Endothelial cell of umbilical vein (primary cell): ENCODE measurements around the gene CACNA1E. TPM values are rescaled to one million over a fixed set of nuclear protein-coding genes. Genes with fewer than 3 reads are reported as not detected.

Source experiments
- BruUV-seq: library from RNA; stranded (reverse); fragments of 400-500 nt; replicated peaks from 2 replicates; lab custom pipeline; 2021; lab: Mats Ljungman, UMichigan
- CTCF ChIA-PET: fragments of 300-600, 350-600 bp; sonication (Branson Sonifier 250); formaldehyde crosslinking; loops from one replicate; lab custom pipeline; 2021; ENCODE audit warnings: antibody characterized with exemption, inconsistent platforms; lab: Charles Lee
- POLR2A ChIA-PET: fragments of 300-600, 350-600 bp; sonication (Branson Sonifier 250); formaldehyde crosslinking; loops from one replicate; lab custom pipeline; 2021; ENCODE audit warnings: antibody characterized with exemption, inconsistent platforms; lab: Charles Lee
- DNase-seq: peaks from one replicate; pipeline ENCODE4 v3.0.0-alpha.2; 2011; ENCODE audit warnings: low read depth, low spot score
- FAIRE-seq: peaks from 2 replicates; lab custom pipeline; 2011; peaks lifted over from hg19 to GRCh38; lab: Jason Lieb, UNC
- H2AFZ ChIP-seq: 2 replicates; pipeline ENCODE4 v1.6.0; 2012; ENCODE audit warnings: low read depth, low read length, control low read depth, inconsistent platforms
- H3K27ac ChIP-seq: 2 replicates; pipeline ENCODE4 v1.5.1; 2011; ENCODE audit warnings: low read depth, mild to moderate bottlenecking, control low read depth, low read length, moderate library complexity; ENCODE audit not compliant: insufficient read depth
- H3K27me3 ChIP-seq, 2 experiments: 2 replicates each; pipeline versions ENCODE4 v1.6.0 to v1.6.1; 2011; ENCODE audit warnings: low read length in 2 of 2, mixed read lengths in 1 of 2; ENCODE audit not compliant: control insufficient read depth in 2 of 2, insufficient read depth in 2 of 2
- H3K36me3 ChIP-seq, 2 experiments: 2 replicates in 1 of 2; 3 replicates in 1 of 2; pipeline ENCODE4 v1.5.1; 2011; ENCODE audit warnings: low read length in 2 of 2, mild to moderate bottlenecking in 1 of 2, moderate library complexity in 1 of 2; ENCODE audit not compliant: control insufficient read depth in 2 of 2, insufficient read depth in 2 of 2; ENCODE audit errors: extremely low read depth in 1 of 2
- H3K4me1 ChIP-seq: 3 replicates; pipeline ENCODE4 v1.5.1; 2011; ENCODE audit warnings: mild to moderate bottlenecking, low read length; ENCODE audit not compliant: control insufficient read depth, insufficient read depth; ENCODE audit errors: extremely low read depth
- H3K4me2 ChIP-seq: 2 replicates; pipeline ENCODE4 v1.6.1; 2011; ENCODE audit warnings: low read length, control low read depth, mixed read lengths; ENCODE audit not compliant: insufficient read depth
- H3K4me3 ChIP-seq, 3 experiments: fragments of 200-600 bp in 1 of 3; sonication (generic), shearing (Covaris generic) in 1 of 3; replicated peaks in 1 of 3; 2 replicates each; pipeline ENCODE4 v1.5.1; 2011 to 2016; ENCODE audit warnings: control low read depth in 3 of 3, low read length in 3 of 3, mild to moderate bottlenecking in 2 of 3, inconsistent platforms in 1 of 3, low read depth in 1 of 3, moderate library complexity in 1 of 3; ENCODE audit not compliant: insufficient read depth in 1 of 3
- H3K79me2 ChIP-seq: 2 replicates; pipeline ENCODE4 v1.6.0; 2012; ENCODE audit warnings: low read length, inconsistent platforms; ENCODE audit not compliant: control insufficient read depth, insufficient read depth
- H3K9ac ChIP-seq: replicated peaks from 2 replicates; pipeline ENCODE3; 2011; ENCODE audit warnings: low read length, control low read depth; ENCODE audit not compliant: insufficient read depth; ENCODE audit errors: extremely low read depth
- H3K9me1 ChIP-seq: replicated peaks from 3 replicates; pipeline ENCODE4 v1.6.0; 2011; ENCODE audit warnings: mild to moderate bottlenecking, low read length; ENCODE audit not compliant: control insufficient read depth, insufficient read depth; ENCODE audit errors: extremely low read depth
- H3K9me3 ChIP-seq: replicated peaks from 2 replicates; pipeline ENCODE4 v1.5.1; 2012; ENCODE audit warnings: low read length, inconsistent platforms; ENCODE audit not compliant: control insufficient read depth, insufficient read depth
- H4K20me1 ChIP-seq: replicated peaks from 2 replicates; pipeline ENCODE3; 2011; ENCODE audit warnings: mild to moderate bottlenecking, low read length; ENCODE audit not compliant: control insufficient read depth, insufficient read depth; ENCODE audit errors: extremely low read depth
- EZH2 ChIP-seq: IDR thresholded peaks from 2 replicates; pipeline ENCODE4 v1.6.1; 2012; ENCODE audit warnings: borderline replicate concordance, low read depth, mild to moderate bottlenecking, moderate library complexity, low read length, inconsistent platforms; ENCODE audit not compliant: severe bottlenecking
- FOS ChIP-seq: IDR thresholded peaks from 2 replicates; pipeline ENCODE4 v1.6.1; 2011; ENCODE audit warnings: mild to moderate bottlenecking, low read length, moderate library complexity, borderline replicate concordance; ENCODE audit not compliant: insufficient read depth
- GATA2 ChIP-seq: IDR thresholded peaks from 2 replicates; pipeline ENCODE4 v1.7.0; 2011; ENCODE audit warnings: low read depth, mild to moderate bottlenecking, moderate library complexity, mixed read lengths, low read length; ENCODE audit not compliant: insufficient read length, insufficient read depth
- JUN ChIP-seq: IDR thresholded peaks from 2 replicates; pipeline ENCODE4 v1.6.1; 2011; ENCODE audit warnings: borderline replicate concordance, low read depth; ENCODE audit not compliant: insufficient read length, insufficient read depth
- MAX ChIP-seq: IDR thresholded peaks from 2 replicates; pipeline ENCODE4 v1.6.1; 2011; ENCODE audit not compliant: insufficient read depth, insufficient read length
- MYC ChIP-seq: IDR thresholded peaks from one replicate; pipeline ENCODE4 v1.6.1; 2011; ENCODE audit warnings: mild to moderate bottlenecking, low read depth, low read length
- POLR2A ChIP-seq: IDR thresholded peaks from 2 replicates; pipeline ENCODE4 v1.6.1; 2012; ENCODE audit warnings: low read depth, mild to moderate bottlenecking, control low read depth, low read length
- POLR2AphosphoS5 ChIP-seq: IDR thresholded peaks from 2 replicates; pipeline ENCODE4 v1.6.1; 2012; ENCODE audit warnings: low read depth, mild to moderate bottlenecking, control low read depth, low read length, moderate library complexity; ENCODE audit not compliant: insufficient read depth
- dilution Hi-C: fragments of 300-500 bp; cut with MboI; formaldehyde crosslinking; loops from one replicate; pipeline ENCODE4 v1.15.0; 2019; ENCODE audit warnings: low sequenced_read_pairs; ENCODE audit not compliant: extremely low pct_ligation_motif_present
- intact Hi-C: fragments of 100-400 bp; cut with micrococcal nuclease; formaldehyde crosslinking; loops from one replicate; pipeline ENCODE4 v1.10.0; 2022
- polyA plus RNA-seq, 4 experiments: library from polyadenylated mRNA; depleted of rRNA in 3 of 4; stranded (reverse) in 3 of 4; unstranded in 1 of 4; fragments of >200 nt; gene quantifications; 2 replicates each; pipeline versions ENCODE4 v1.2.1 to v1.2.3, GENCODE V29; 2011 to 2012; ENCODE audit warnings: missing spikeins in 1 of 4
- total RNA-seq: library from RNA; stranded (reverse); gene quantifications from 2 replicates; pipeline ENCODE4 v1.2.3, GENCODE V29; 2021

Gene CACNA1E
- total and polyA plus RNA-seq, 2 donors (not counting 3 experiments of a cell fraction or from before 2014, with no cell fraction given) = not detected

GRCh38 chr1:181733486-181733885 lies 250.2 kb downstream of the CACNA1E start:
- Histone ChIP-seq H3K4me2 (no peak overlapping the region), H3K9ac (no peak overlapping the region), H4K20me1 (no peaks in the 10 kb centered on the region), H3K4me1 (no peaks in the 10 kb centered on the region), H3K36me3 (no peaks in the 10 kb centered on the region), H3K9me3 (peaks cover 2% of the 10 kb centered on the region), H3K27me3 (no peaks in the 10 kb centered on the region), H2AFZ (no peak overlapping the region), H3K27ac (no peak overlapping the region), H3K9me1 (no peaks in the 10 kb centered on the region), H3K4me3 (no peak overlapping the region), H3K79me2 (no peaks in the 10 kb centered on the region)
- dilution Hi-C loops (no loop called here), intact Hi-C loops (no loop called here)
- ChIA-PET CTCF (no interaction called here), POLR2A (no interaction called here)
- TF ChIP-seq JUN (no peak), EZH2 (no peak), MYC (no peak), POLR2A (no peak), FOS (no peak), POLR2AphosphoS5 (no peak), MAX (no peak)
- no peak for DNase-seq
- no TSS peak for BruUV-seq
- FAIRE-seq = no peak

- intact Hi-C loops = no loop called here
- H3K27me3 ChIP-seq = no peaks in the 10 kb centered on the region
- POLR2A ChIA-PET = no interaction called here
- no peak overlapping the region for H3K9ac ChIP-seq
- no peaks in the 10 kb centered on the region for H3K4me1 ChIP-seq
- no peaks in the 10 kb centered on the region for H3K9me1 ChIP-seq
- peaks cover 7% of the 10 kb centered on the region for H3K9me3 ChIP-seq
- FAIRE-seq (no peak), DNase-seq (no peak)
- no peak overlapping the region for H2AFZ ChIP-seq
- TF ChIP-seq FOS = no peak
- no peak for TF ChIP-seq MAX
- TF ChIP-seq GATA2 = no peak
- TF ChIP-seq EZH2 = no peak
- no peak for TF ChIP-seq POLR2A
- TF ChIP-seq JUN = no peak
- dilution Hi-C loops = no loop called here
- H4K20me1 ChIP-seq = no peaks in the 10 kb centered on the region
- CTCF ChIA-PET = no interaction called here
- H3K36me3 ChIP-seq = no peaks in the 10 kb centered on the region
- BruUV-seq = no TSS peak
- H3K4me3 ChIP-seq = no peak overlapping the region
- no peaks in the 10 kb centered on the region for H3K79me2 ChIP-seq
- no peak overlapping the region for H3K27ac ChIP-seq
- no peak overlapping the region for H3K4me2 ChIP-seq
Observed at GRCh38 chr1:181737056-181737455, 253.7 kb downstream of the CACNA1E start.
